ENCODE measurements around the gene ADCYAP1R1. TPM values are rescaled to one million over a fixed set of nuclear protein-coding genes. Genes with fewer than 3 reads are reported as not detected.

Gene ADCYAP1R1
- total RNA-seq, 1 experiment from 2014 or later, result not detected

GRCh38 chr7:31107106-31108090 lies 55.3 kb downstream of the ADCYAP1R1 start:
- H3K9me3 ChIP-seq (replicated peaks), result no peaks in the 10 kb centered on the region
- no peak for DNase-seq
- H3K4me1 ChIP-seq, result no peaks in the 10 kb centered on the region

GRCh38 chr7:31108097-31108657 lies 56.1 kb downstream of the ADCYAP1R1 start:
- H3K27me3 ChIP-seq, result no peaks in the 10 kb centered on the region; the same call in 1 of the 2 replicates
- H3K4me3 ChIP-seq, result no peak overlapping the region
- H3K36me3 ChIP-seq, result no peaks in the 10 kb centered on the region
- H3K27ac ChIP-seq, result no peak overlapping the region
- H3K9me3 ChIP-seq (replicated peaks), result no peaks in the 10 kb centered on the region
- DNase-seq, result no peak
- H3K4me1 ChIP-seq, result no peaks in the 10 kb centered on the region

More at GRCh38 chr7:31107106-31108090, 55.3 kb downstream of the ADCYAP1R1 start:
- Histone ChIP-seq H3K27me3 (no peaks in the 10 kb centered on the region; the same call in 1 of the 2 replicates), H3K27ac (no peak overlapping the region), H3K36me3 (no peaks in the 10 kb centered on the region), H3K4me3 (no peak overlapping the region)

GRCh38 chr7:31109751-31110150 lies 57.6 kb downstream of the ADCYAP1R1 start:
- no peaks in the 10 kb centered on the region for H3K9me3 ChIP-seq (replicated peaks)
- no peaks in the 10 kb centered on the region for H3K36me3 ChIP-seq
- no peaks in the 10 kb centered on the region for H3K4me1 ChIP-seq
- H3K27me3 ChIP-seq, result no peaks in the 10 kb centered on the region; the same call in 1 of the 2 replicates
- H3K4me3 ChIP-seq, result no peak overlapping the region
- H3K27ac ChIP-seq, result no peak overlapping the region
- no peak for DNase-seq

GRCh38 chr7:31110331-31111108 lies 58.4 kb downstream of the ADCYAP1R1 start:
- DNase-seq, result no peak
- no peak overlapping the region for H3K27ac ChIP-seq
- no peak overlapping the region for H3K4me3 ChIP-seq
- H3K4me1 ChIP-seq, result no peaks in the 10 kb centered on the region
- H3K36me3 ChIP-seq, result no peaks in the 10 kb centered on the region
- H3K27me3 ChIP-seq, result no peaks in the 10 kb centered on the region; the same call in 1 of the 2 replicates
- H3K9me3 ChIP-seq (replicated peaks), result no peaks in the 10 kb centered on the region

- DNase-seq, result no peak
- Histone ChIP-seq H3K27me3 (no peaks in the 10 kb centered on the region; the same call in 1 of the 2 replicates), H3K4me3 (no peak overlapping the region), H3K9me3 (replicated peaks) (no peaks in the 10 kb centered on the region), H3K27ac (no peak overlapping the region), H3K4me1 (no peaks in the 10 kb centered on the region), H3K36me3 (no peaks in the 10 kb centered on the region)
These were observed 59.0 kb downstream of the ADCYAP1R1 start for GRCh38 chr7:31111109-31111451.

GRCh38 chr7:31113660-31114059 lies 61.6 kb downstream of the ADCYAP1R1 start:
- Histone ChIP-seq H3K36me3 (no peaks in the 10 kb centered on the region), H3K9me3 (replicated peaks) (no peaks in the 10 kb centered on the region), H3K4me1 (no peaks in the 10 kb centered on the region), H3K27ac (no peak overlapping the region), H3K4me3 (no peak overlapping the region), H3K27me3 (0 out of 2 replicates have a peak, but pooled peaks cover 3% of the 10 kb centered on the region)
- DNase-seq, result no peak

GRCh38 chr7:31114593-31115343 lies 62.7 kb downstream of the ADCYAP1R1 start:
- Histone ChIP-seq H3K9me3 (replicated peaks) (no peaks in the 10 kb centered on the region), H3K4me3 (no peak overlapping the region), H3K27ac (no peak overlapping the region), H3K36me3 (no peaks in the 10 kb centered on the region), H3K27me3 (peaks cover 3% of the 10 kb centered on the region; the same call in 1 of the 2 replicates), H3K4me1 (no peaks in the 10 kb centered on the region)
- peak in 1 of 2 experiments; percentile 51 for DNase-seq

- Histone ChIP-seq H3K9me3 (replicated peaks) (no peaks in the 10 kb centered on the region), H3K27me3 (peaks cover 3% of the 10 kb centered on the region; the same call in 1 of the 2 replicates), H3K4me1 (no peaks in the 10 kb centered on the region), H3K4me3 (no peak overlapping the region), H3K27ac (no peak overlapping the region), H3K36me3 (no peaks in the 10 kb centered on the region)
- DNase-seq, result no peak
These were observed 64.5 kb downstream of the ADCYAP1R1 start for GRCh38 chr7:31116615-31117014.

GRCh38 chr7:31119249-31119648 lies 67.1 kb downstream of the ADCYAP1R1 start:
- no peaks in the 10 kb centered on the region for H3K36me3 ChIP-seq
- peaks cover 7% of the 10 kb centered on the region for H3K27me3 ChIP-seq
- no peaks in the 10 kb centered on the region for H3K4me1 ChIP-seq
- no peak overlapping the region for H3K27ac ChIP-seq
- H3K4me3 ChIP-seq, result no peak overlapping the region
- no peaks in the 10 kb centered on the region for H3K9me3 ChIP-seq (replicated peaks)
- DNase-seq, result no peak

GRCh38 chr7:31120800-31121513 lies 68.8 kb downstream of the ADCYAP1R1 start:
- Histone ChIP-seq H3K27ac (no peak overlapping the region), H3K9me3 (replicated peaks) (no peaks in the 10 kb centered on the region), H3K4me3 (no peak overlapping the region), H3K36me3 (no peaks in the 10 kb centered on the region), H3K27me3 (peaks cover 7% of the 10 kb centered on the region), H3K4me1 (no peaks in the 10 kb centered on the region)
- DNase-seq, result no peak

- no peak overlapping the region for H3K27ac ChIP-seq
- H3K36me3 ChIP-seq, result no peaks in the 10 kb centered on the region
- H3K4me3 ChIP-seq, result no peak overlapping the region
- no peak for DNase-seq
- H3K4me1 ChIP-seq, result no peaks in the 10 kb centered on the region
- peaks cover 7% of the 10 kb centered on the region for H3K27me3 ChIP-seq
- H3K9me3 ChIP-seq (replicated peaks), result no peaks in the 10 kb centered on the region
These were observed 69.5 kb downstream of the ADCYAP1R1 start for GRCh38 chr7:31121601-31122000.

- Histone ChIP-seq H3K36me3 (no peaks in the 10 kb centered on the region), H3K4me1 (no peaks in the 10 kb centered on the region), H3K27ac (no peak overlapping the region), H3K4me3 (no peak overlapping the region), H3K9me3 (replicated peaks) (no peaks in the 10 kb centered on the region), H3K27me3 (peaks cover 7% of the 10 kb centered on the region)
- DNase-seq, result peak; percentile 46 to 79
These were observed 70.5 kb downstream of the ADCYAP1R1 start for GRCh38 chr7:31122649-31123058.

- Histone ChIP-seq H3K27ac (no peak overlapping the region), H3K9me3 (replicated peaks) (no peaks in the 10 kb centered on the region), H3K4me1 (no peaks in the 10 kb centered on the region), H3K36me3 (no peaks in the 10 kb centered on the region), H3K27me3 (peaks cover 6% of the 10 kb centered on the region), H3K4me3 (no peak overlapping the region)
- no peak for DNase-seq
These were observed 71.2 kb downstream of the ADCYAP1R1 start for GRCh38 chr7:31123321-31123720.

- Histone ChIP-seq H3K27ac (no peak overlapping the region), H3K4me3 (no peak overlapping the region), H3K9me3 (replicated peaks) (no peaks in the 10 kb centered on the region), H3K36me3 (no peaks in the 10 kb centered on the region), H3K4me1 (no peaks in the 10 kb centered on the region), H3K27me3 (peaks cover 3% of the 10 kb centered on the region)
- DNase-seq, result no peak
These were observed 71.6 kb downstream of the ADCYAP1R1 start for GRCh38 chr7:31123726-31124125.

All from SJCRH30 (cell line).